ENCODE results near the gene STAB2. TPM values are rescaled to one million over a fixed set of nuclear protein-coding genes. Genes with fewer than 3 reads are reported as not detected.

Gene STAB2
- polyA plus RNA-seq, 1 of the 3 experiments (the other 2 are of a cell fraction), result not detected

DNA sequence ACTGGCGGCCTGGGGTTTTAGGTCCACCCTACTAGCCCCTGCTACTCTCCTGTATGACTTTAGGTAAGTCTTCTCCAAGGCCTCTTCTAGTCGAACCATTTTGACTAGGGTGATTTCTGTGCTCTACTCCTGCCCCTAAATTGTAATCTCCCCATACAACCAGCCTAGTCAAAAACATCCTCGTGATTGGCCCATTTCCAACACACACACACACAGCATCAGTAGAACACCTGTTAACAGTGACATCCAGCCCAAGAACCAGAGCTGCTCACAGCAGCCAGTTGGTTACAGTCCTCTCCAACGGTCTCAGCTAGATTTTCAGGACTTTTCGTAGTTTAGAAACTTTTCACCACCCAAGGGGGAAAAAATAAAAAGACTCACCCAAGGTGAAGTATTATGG, 223.0 kb downstream of the STAB2 start:
- Histone ChIP-seq H3K4me1 (ENCODE audit: control insufficient read depth in 1 of 2, insufficient read depth in 2 of 2, low read depth in 1 of 2, low read length in 1 of 2) (peaks cover 3 to 36% of the 10 kb centered on the region in 2 experiments), H3K27me3 (ENCODE audit: insufficient read depth) (no peaks in the 10 kb centered on the region), H3K27ac (ENCODE audit: low read depth in 2 of 2, low read length in 1 of 2) (no peak overlapping the region), H3F3A (replicated peaks; ENCODE audit: insufficient read depth) (peaks cover 23% of the 10 kb centered on the region), H3K4me2 (no peak overlapping the region), H3K9ac (no peak overlapping the region), H4K20me1 (ENCODE audit: insufficient read depth) (no peaks in the 10 kb centered on the region), H3K9me3 (no peaks in the 10 kb centered on the region), H3K9me2 (no peaks in the 10 kb centered on the region), H3K36me3 (replicated peaks in 1 of 2; ENCODE audit: control insufficient read depth in 1 of 2, insufficient read depth in 2 of 2, low read length in 1 of 2) (peaks cover 7 to 28% of the 10 kb centered on the region in 2 experiments), H3K79me2 (ENCODE audit: insufficient read depth) (peaks cover 33% of the 10 kb centered on the region; the same call in 1 of the 2 replicates), H2AFZ (ENCODE audit: low read depth) (no peak overlapping the region), H3K4me3 (ENCODE audit: low read depth in 2 of 2, low read length in 1 of 2) (no peak overlapping the region)
- ChIA-PET CTCF (no interaction called here), POLR2A (no interaction called here)
- 86% methylated on average over 5 of the region's 5 CpGs for WGBS (ENCODE audit: low lambda C conversion rate)
- TF ChIP-seq MXI1 (IDR thresholded peaks at IDR 0.05; ENCODE audit: low read depth, low read length), result no peak
- TF ChIP-seq GATA2 (CRISPR knock-in tag; IDR thresholded peaks at IDR 0.05), result no peak
- TF ChIP-seq JUND (IDR thresholded peaks at IDR 0.05), result no peak
- TF ChIP-seq, protein P1, sequence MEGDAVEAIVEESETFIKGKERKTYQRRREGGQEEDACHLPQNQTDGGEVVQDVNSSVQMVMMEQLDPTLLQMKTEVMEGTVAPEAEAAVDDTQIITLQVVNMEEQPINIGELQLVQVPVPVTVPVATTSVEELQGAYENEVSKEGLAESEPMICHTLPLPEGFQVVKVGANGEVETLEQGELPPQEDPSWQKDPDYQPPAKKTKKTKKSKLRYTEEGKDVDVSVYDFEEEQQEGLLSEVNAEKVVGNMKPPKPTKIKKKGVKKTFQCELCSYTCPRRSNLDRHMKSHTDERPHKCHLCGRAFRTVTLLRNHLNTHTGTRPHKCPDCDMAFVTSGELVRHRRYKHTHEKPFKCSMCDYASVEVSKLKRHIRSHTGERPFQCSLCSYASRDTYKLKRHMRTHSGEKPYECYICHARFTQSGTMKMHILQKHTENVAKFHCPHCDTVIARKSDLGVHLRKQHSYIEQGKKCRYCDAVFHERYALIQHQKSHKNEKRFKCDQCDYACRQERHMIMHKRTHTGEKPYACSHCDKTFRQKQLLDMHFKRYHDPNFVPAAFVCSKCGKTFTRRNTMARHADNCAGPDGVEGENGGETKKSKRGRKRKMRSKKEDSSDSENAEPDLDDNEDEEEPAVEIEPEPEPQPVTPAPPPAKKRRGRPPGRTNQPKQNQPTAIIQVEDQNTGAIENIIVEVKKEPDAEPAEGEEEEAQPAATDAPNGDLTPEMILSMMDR (IDR thresholded peaks at IDR 0.05), result no peak
- no peak for TF ChIP-seq TCF12 (IDR thresholded peaks at IDR 0.05)
- TF ChIP-seq GABPA (IDR thresholded peaks at IDR 0.05; ENCODE audit: low read depth), result no peak
- no peak for TF ChIP-seq CHD2 (IDR thresholded peaks at IDR 0.05; ENCODE audit: low read length, partially characterized antibody)
- no peak for TF ChIP-seq SMC3 (IDR thresholded peaks at IDR 0.05; ENCODE audit: low read depth, low read length)
- no peak for TF ChIP-seq TEAD4 (IDR thresholded peaks at IDR 0.05; ENCODE audit: borderline replicate concordance, insufficient read depth)
- no peak for TF ChIP-seq SIN3A (IDR thresholded peaks at IDR 0.05; ENCODE audit: borderline replicate concordance, low read depth, low read length)
- no peak for TF ChIP-seq RFX5 (IDR thresholded peaks at IDR 0.05; ENCODE audit: low read length)
- no peak for TF ChIP-seq RXRA (IDR thresholded peaks at IDR 0.05; ENCODE audit: borderline replicate concordance, low read depth)
- TF ChIP-seq YY1 (IDR thresholded peaks at IDR 0.05; ENCODE audit: low read depth), result no peak
- DNase-seq, result no peak

DNA sequence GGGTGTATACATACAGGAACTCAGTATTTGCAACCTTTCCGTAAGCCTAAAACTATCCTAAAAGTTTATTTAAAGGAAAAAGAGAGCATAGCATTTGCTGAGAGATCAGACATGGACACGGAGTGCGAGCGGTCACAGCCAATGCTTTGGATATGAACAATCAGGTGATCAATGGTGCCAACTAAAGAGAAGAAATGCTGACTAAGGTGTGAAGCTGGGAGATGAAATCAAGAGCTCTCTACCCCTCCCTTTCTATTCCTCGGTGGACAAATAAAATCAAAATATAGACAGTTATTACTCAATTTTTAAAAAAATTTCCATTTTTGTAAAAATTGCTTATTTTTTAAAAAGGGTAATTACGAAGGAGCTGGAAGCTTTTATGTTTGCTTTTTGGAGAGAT, 224.7 kb downstream of the STAB2 start:
- no peak overlapping the region for H3K4me3 ChIP-seq (ENCODE audit: low read depth in 2 of 2, low read length in 1 of 2)
- peaks cover 22% of the 10 kb centered on the region for H3F3A ChIP-seq (replicated peaks; ENCODE audit: insufficient read depth)
- H3K9ac ChIP-seq, result no peak overlapping the region
- no peak overlapping the region for H2AFZ ChIP-seq (ENCODE audit: low read depth)
- H3K27me3 ChIP-seq (ENCODE audit: insufficient read depth), result no peaks in the 10 kb centered on the region
- H3K9me3 ChIP-seq, result no peaks in the 10 kb centered on the region
- ChIA-PET POLR2A (no interaction called here), CTCF (interaction anchor here (1.0 kb wide), 1 partner anchor 23 kb away, joined by 4 read pairs; no protein-coding TSS in a partner anchor)
- no peak overlapping the region for H3K4me2 ChIP-seq
- 88% methylated on average over 6 of the region's 6 CpGs for WGBS (ENCODE audit: low lambda C conversion rate)
- H3K79me2 ChIP-seq (ENCODE audit: insufficient read depth), result peaks cover 43% of the 10 kb centered on the region
- no peaks in the 10 kb centered on the region for H3K9me2 ChIP-seq
- no peak for DNase-seq
- TF ChIP-seq, protein P2, sequence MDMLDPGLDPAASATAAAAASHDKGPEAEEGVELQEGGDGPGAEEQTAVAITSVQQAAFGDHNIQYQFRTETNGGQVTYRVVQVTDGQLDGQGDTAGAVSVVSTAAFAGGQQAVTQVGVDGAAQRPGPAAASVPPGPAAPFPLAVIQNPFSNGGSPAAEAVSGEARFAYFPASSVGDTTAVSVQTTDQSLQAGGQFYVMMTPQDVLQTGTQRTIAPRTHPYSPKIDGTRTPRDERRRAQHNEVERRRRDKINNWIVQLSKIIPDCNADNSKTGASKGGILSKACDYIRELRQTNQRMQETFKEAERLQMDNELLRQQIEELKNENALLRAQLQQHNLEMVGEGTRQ (IDR thresholded peaks at IDR 0.05; ENCODE audit: borderline replicate concordance, low read depth, low read length), result no peak
- TF ChIP-seq, protein P3, sequence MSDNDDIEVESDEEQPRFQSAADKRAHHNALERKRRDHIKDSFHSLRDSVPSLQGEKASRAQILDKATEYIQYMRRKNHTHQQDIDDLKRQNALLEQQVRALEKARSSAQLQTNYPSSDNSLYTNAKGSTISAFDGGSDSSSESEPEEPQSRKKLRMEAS (IDR thresholded peaks at IDR 0.05; ENCODE audit: low read depth), result no peak
- TF ChIP-seq MXI1 (IDR thresholded peaks at IDR 0.05; ENCODE audit: low read depth, low read length) (no peak), RAD21 (IDR thresholded peaks at IDR 0.05; ENCODE audit: low read length) (no peak), TAF1 (IDR thresholded peaks at IDR 0.05; ENCODE audit: borderline replicate concordance, low read depth, low read length) (no peak), ELF1 (IDR thresholded peaks at IDR 0.05) (no peak), FOXJ3 (CRISPR knock-in tag; IDR thresholded peaks at IDR 0.05) (no peak), TCF12 (IDR thresholded peaks at IDR 0.05) (no peak), MEF2A (IDR thresholded peaks at IDR 0.05; ENCODE audit: borderline replicate concordance, low read depth) (no peak), SMC3 (IDR thresholded peaks at IDR 0.05; ENCODE audit: low read depth, low read length) (no peak)
- TF ChIP-seq, protein P4, sequence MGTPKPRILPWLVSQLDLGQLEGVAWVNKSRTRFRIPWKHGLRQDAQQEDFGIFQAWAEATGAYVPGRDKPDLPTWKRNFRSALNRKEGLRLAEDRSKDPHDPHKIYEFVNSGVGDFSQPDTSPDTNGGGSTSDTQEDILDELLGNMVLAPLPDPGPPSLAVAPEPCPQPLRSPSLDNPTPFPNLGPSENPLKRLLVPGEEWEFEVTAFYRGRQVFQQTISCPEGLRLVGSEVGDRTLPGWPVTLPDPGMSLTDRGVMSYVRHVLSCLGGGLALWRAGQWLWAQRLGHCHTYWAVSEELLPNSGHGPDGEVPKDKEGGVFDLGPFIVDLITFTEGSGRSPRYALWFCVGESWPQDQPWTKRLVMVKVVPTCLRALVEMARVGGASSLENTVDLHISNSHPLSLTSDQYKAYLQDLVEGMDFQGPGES (IDR thresholded peaks at IDR 0.05; ENCODE audit: low read depth, low read length), result no peak
- TF ChIP-seq, protein P5, sequence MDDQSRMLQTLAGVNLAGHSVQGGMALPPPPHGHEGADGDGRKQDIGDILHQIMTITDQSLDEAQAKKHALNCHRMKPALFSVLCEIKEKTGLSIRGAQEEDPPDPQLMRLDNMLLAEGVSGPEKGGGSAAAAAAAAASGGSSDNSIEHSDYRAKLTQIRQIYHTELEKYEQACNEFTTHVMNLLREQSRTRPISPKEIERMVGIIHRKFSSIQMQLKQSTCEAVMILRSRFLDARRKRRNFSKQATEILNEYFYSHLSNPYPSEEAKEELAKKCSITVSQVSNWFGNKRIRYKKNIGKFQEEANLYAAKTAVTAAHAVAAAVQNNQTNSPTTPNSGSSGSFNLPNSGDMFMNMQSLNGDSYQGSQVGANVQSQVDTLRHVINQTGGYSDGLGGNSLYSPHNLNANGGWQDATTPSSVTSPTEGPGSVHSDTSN (IDR thresholded peaks at IDR 0.05), result no peak
- peaks cover 7 to 28% of the 10 kb centered on the region in 2 experiments for H3K36me3 ChIP-seq (replicated peaks in 1 of 2; ENCODE audit: control insufficient read depth in 1 of 2, insufficient read depth in 2 of 2, low read length in 1 of 2)
- no peak overlapping the region for H3K27ac ChIP-seq (ENCODE audit: low read depth in 2 of 2, low read length in 1 of 2)
- H4K20me1 ChIP-seq (ENCODE audit: insufficient read depth), result no peaks in the 10 kb centered on the region
- peaks cover 1 to 34% of the 10 kb centered on the region in 2 experiments for H3K4me1 ChIP-seq (ENCODE audit: control insufficient read depth in 1 of 2, insufficient read depth in 2 of 2, low read depth in 1 of 2, low read length in 1 of 2)

Data from SK-N-SH (cell line).